ENCODE results near the gene LAMA3. TPM values are rescaled to one million over a fixed set of nuclear protein-coding genes. Genes with fewer than 3 reads are reported as not detected.

The LAMA3 gene
- total and polyA plus RNA-seq, 8 donors, result 4.3 to 182 (median 26.6) TPM

- WGBS, 5 donors, result 81 to 94% (median 91%) methylated on average over 5 of the region's 5 CpGs
- intact Hi-C loops (cut with DNase I; ENCODE audit: low total_unique reads), result no loop called here
- TF ChIP-seq POLR2A (IDR thresholded peaks at IDR 0.05) (no peak), EP300 (IDR thresholded peaks at IDR 0.05) (no peak), CTCF (IDR thresholded peaks at IDR 0.05) (no peak), POLR2AphosphoS5 (IDR thresholded peaks at IDR 0.05) (no peak)
- Histone ChIP-seq H3K4me1 (peaks cover 0 to 14% (median 8%) of the 10 kb centered on the region in 4 donors), H3K4me3 (no peak overlapping the region), H3K9me3 (no peaks in the 10 kb centered on the region), H3K27me3 (no peaks in the 10 kb centered on the region), H3K27ac (no peak overlapping the region), H3K36me3 (peaks cover 3 to 24% (median 15%) of the 10 kb centered on the region in 4 donors)
- no peak for DNase-seq
Measured at GRCh38 chr18:23889907-23890306, 200.7 kb downstream of the LAMA3 start.

- no peak for TF ChIP-seq POLR2A (IDR thresholded peaks at IDR 0.05)
- TF ChIP-seq POLR2AphosphoS5 (IDR thresholded peaks at IDR 0.05), result no peak
- no peak for TF ChIP-seq EP300 (IDR thresholded peaks at IDR 0.05)
- TF ChIP-seq CTCF (IDR thresholded peaks at IDR 0.05), result no peak
- intact Hi-C loops (cut with DNase I; ENCODE audit: low total_unique reads), result no loop called here
- no peak overlapping the region for H3K4me3 ChIP-seq
- H3K27ac ChIP-seq, result no peak overlapping the region
- H3K9me3 ChIP-seq, result no peaks in the 10 kb centered on the region
- no peak for DNase-seq
- H3K36me3 ChIP-seq, result peaks cover 4 to 28% (median 19%) of the 10 kb centered on the region in 4 donors
- H3K4me1 ChIP-seq, result peaks cover 0 to 7% (median 4%) of the 10 kb centered on the region in 4 donors
- no peaks in the 10 kb centered on the region for H3K27me3 ChIP-seq
Measured at GRCh38 chr18:23890589-23890988, 201.3 kb downstream of the LAMA3 start.

GRCh38 chr18:23893653-23894052, 204.4 kb downstream of the LAMA3 start:
- H3K27ac ChIP-seq, result no peak overlapping the region
- WGBS, 5 donors, result 72 to 95% (median 85%) methylated on average over 5 of the region's 5 CpGs
- no peaks in the 10 kb centered on the region for H3K4me1 ChIP-seq
- DNase-seq, result no peak
- H3K27me3 ChIP-seq, result no peaks in the 10 kb centered on the region
- H3K4me3 ChIP-seq, result no peak overlapping the region
- no peaks in the 10 kb centered on the region for H3K9me3 ChIP-seq
- no peak for TF ChIP-seq POLR2AphosphoS5 (IDR thresholded peaks at IDR 0.05)
- no peak for TF ChIP-seq EP300 (IDR thresholded peaks at IDR 0.05)
- TF ChIP-seq CTCF (IDR thresholded peaks at IDR 0.05), result no peak
- no peak for TF ChIP-seq POLR2A (IDR thresholded peaks at IDR 0.05)
- intact Hi-C loops (cut with DNase I; ENCODE audit: low total_unique reads), result no loop called here
- H3K36me3 ChIP-seq, result peaks cover 4 to 33% (median 20%) of the 10 kb centered on the region in 4 donors

- no peak overlapping the region for H3K27ac ChIP-seq
- intact Hi-C loops (cut with DNase I; ENCODE audit: low total_unique reads), result no loop called here
- DNase-seq, result no peak
- no peaks in the 10 kb centered on the region for H3K4me1 ChIP-seq
- 85 to 97% (median 95%) methylated on average over 11 to 14 of the region's 14 CpGs for WGBS, 5 donors
- no peak overlapping the region for H3K4me3 ChIP-seq
- H3K36me3 ChIP-seq, result peaks cover 4 to 44% (median 28%) of the 10 kb centered on the region in 4 donors
- TF ChIP-seq CTCF (IDR thresholded peaks at IDR 0.05) (no peak), POLR2A (IDR thresholded peaks at IDR 0.05) (no peak), POLR2AphosphoS5 (IDR thresholded peaks at IDR 0.05) (no peak), EP300 (IDR thresholded peaks at IDR 0.05) (no peak)
- no peaks in the 10 kb centered on the region for H3K9me3 ChIP-seq
- H3K27me3 ChIP-seq, result no peaks in the 10 kb centered on the region
Measured at GRCh38 chr18:23894661-23895175, 205.5 kb downstream of the LAMA3 start.
